Lower leg skin (tissue), 4 donors: ENCODE measurements around the gene MCOLN1. TPM values are rescaled to one million over a fixed set of nuclear protein-coding genes. Genes with fewer than 3 reads are reported as not detected.

Experiments
- DNase-seq, 2 donors: peaks; one replicate each; pipeline ENCODE4 v3.0.0-alpha.2; 2019; ENCODE audit warnings: low spot score in 2 of 2
- H3K4me3 ChIP-seq: fragments of 200-600 bp; sonication (generic); 2 replicates; pipeline ENCODE4 v1.5.1; 2017; ENCODE audit warnings: mild to moderate bottlenecking, low read depth; ENCODE audit not compliant: poor library complexity, severe bottlenecking
- POLR2A ChIP-seq, 2 donors: fragments of 450-650 bp; IDR thresholded peaks; one replicate each; pipeline ENCODE4 v1.6.1; 2016 to 2017; ENCODE audit warnings: antibody characterized with exemption in 2 of 2, mild to moderate bottlenecking in 1 of 2, moderate library complexity in 1 of 2
- WGBS, 2 donors: methylation state at CpG; one replicate each; pipeline ENCODE4 v1.1.5; 2018; 5-methylcytosine and 5-hydroxymethylcytosine counted together
- intact Hi-C: fragments of 100-400 bp; cut with DNase I; formaldehyde crosslinking; loops from one replicate; pipeline ENCODE4 v1.15.0; 2023; ENCODE audit warnings: low total_unique reads
- total RNA-seq, 4 donors: library from RNA; depleted of rRNA; stranded (reverse); fragments of >200 nt; gene quantifications; one replicate each; pipeline ENCODE4 v1.1.0, GENCODE V29; 2016
- TF ChIP-seq, protein P1 (sequence below), 3 donors: fragments of 450-650 bp; IDR thresholded peaks; one replicate each; pipeline ENCODE4 v1.5.1; 2016; ENCODE audit warnings: antibody characterized with exemption in 3 of 3, mild to moderate bottlenecking in 3 of 3, moderate library complexity in 2 of 3

Gene MCOLN1
- total RNA-seq, 4 donors from 2014 or later: 15.2 to 37.7 (median 28.6) TPM

DNA sequence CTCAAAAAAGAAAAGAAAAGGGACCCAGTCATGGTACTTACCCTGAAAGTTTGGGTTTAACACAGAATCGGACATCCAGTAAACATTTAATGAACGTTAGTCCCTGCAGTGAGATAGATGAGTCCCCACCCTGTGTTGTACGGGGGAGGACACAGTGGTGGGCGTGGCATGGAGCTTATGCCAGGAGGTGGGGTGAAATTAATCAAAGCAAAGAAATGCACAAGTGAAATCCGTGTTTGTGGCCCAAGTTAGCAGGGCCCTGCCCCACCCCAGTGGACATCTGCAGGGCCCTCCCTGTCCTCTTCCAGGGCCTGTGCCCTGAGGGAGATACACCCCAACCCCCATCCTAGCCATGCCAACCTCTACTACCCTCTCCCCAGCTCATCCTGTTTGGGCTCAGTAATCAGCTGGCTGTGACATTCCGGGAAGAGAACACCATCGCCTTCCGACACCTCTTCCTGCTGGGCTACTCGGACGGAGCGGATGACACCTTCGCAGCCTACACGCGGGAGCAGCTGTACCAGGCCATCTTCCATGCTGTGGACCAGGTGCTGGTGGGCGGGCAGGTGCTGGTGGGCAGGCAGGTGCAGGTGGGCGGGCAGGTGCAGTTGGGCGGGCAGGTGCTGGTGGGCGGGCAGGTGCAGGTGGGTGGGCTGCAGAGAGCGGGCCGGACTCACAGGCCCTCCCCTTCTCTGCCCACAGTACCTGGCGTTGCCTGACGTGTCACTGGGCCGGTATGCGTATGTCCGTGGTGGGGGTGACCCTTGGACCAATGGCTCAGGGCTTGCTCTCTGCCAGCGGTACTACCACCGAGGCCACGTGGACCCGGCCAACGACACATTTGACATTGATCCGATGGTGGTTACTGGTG lies 3.9 kb downstream of the MCOLN1 start:
- DNase-seq: peak in 1 of 2 donors; percentile 81
- no peak overlapping the region for H3K4me3 ChIP-seq
- no peak for TF ChIP-seq POLR2A (IDR thresholded peaks at IDR 0.05)
- TF ChIP-seq, protein P1, sequence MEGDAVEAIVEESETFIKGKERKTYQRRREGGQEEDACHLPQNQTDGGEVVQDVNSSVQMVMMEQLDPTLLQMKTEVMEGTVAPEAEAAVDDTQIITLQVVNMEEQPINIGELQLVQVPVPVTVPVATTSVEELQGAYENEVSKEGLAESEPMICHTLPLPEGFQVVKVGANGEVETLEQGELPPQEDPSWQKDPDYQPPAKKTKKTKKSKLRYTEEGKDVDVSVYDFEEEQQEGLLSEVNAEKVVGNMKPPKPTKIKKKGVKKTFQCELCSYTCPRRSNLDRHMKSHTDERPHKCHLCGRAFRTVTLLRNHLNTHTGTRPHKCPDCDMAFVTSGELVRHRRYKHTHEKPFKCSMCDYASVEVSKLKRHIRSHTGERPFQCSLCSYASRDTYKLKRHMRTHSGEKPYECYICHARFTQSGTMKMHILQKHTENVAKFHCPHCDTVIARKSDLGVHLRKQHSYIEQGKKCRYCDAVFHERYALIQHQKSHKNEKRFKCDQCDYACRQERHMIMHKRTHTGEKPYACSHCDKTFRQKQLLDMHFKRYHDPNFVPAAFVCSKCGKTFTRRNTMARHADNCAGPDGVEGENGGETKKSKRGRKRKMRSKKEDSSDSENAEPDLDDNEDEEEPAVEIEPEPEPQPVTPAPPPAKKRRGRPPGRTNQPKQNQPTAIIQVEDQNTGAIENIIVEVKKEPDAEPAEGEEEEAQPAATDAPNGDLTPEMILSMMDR (IDR thresholded peaks at IDR 0.05): no peak
- 81 to 86% methylated on average over 25 to 31 of the region's 31 CpGs for WGBS, 2 donors
- intact Hi-C loops: no loop called here

DNA sequence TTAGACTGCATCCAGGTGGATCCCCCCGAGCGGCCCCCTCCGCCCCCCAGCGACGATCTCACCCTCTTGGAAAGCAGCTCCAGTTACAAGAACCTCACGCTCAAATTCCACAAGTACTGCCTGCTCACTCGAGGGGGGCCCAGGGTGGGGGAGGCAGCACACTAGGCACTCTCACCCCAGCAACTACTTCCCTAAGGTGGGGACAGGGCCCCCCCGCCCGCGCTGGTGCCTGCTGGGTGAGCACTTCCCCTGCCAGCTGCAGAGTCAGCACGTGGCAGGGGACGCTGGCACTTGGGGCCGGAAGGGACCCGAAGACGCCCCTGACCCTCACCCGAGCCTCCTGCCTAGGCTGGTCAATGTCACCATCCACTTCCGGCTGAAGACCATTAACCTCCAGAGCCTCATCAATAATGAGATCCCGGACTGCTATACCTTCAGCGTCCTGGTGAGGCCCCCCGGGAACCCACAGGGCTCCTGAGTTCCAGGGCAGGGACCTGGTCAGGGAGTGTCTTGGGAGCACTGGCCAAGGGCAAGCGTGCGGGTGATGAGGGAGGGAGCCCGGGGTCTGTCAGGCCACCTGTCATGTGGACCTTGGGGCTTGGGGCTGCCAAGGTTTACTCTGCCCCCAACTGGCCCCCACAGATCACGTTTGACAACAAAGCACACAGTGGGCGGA lies 5.2 kb downstream of the MCOLN1 start:
- intact Hi-C loops: no loop called here
- peak; percentile 32 to 88 for DNase-seq
- no peak overlapping the region for H3K4me3 ChIP-seq
- WGBS, 2 donors: 77 to 80% methylated on average over 25 of the region's 25 CpGs
- TF ChIP-seq POLR2A (IDR thresholded peaks at IDR 0.05): no peak
- TF ChIP-seq, protein P1 (IDR thresholded peaks at IDR 0.05): no peak

DNA sequence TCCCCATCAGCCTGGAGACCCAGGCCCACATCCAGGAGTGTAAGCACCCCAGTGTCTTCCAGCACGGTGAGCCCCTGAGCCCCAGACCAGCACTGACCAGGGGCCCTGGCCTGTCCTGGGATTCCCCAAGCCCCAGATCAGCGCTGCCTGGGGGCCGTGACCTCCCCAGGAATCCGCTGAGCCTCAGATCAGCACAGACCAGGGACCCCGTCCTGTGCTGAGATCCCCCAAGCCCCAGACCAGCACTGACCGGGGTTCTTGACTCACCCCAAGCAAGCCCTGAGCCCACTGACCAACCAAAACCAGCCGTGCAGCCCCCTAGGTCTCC lies 5.7 kb downstream of the MCOLN1 start:
- intact Hi-C loops: no loop called here
- DNase-seq: no peak

DNA sequence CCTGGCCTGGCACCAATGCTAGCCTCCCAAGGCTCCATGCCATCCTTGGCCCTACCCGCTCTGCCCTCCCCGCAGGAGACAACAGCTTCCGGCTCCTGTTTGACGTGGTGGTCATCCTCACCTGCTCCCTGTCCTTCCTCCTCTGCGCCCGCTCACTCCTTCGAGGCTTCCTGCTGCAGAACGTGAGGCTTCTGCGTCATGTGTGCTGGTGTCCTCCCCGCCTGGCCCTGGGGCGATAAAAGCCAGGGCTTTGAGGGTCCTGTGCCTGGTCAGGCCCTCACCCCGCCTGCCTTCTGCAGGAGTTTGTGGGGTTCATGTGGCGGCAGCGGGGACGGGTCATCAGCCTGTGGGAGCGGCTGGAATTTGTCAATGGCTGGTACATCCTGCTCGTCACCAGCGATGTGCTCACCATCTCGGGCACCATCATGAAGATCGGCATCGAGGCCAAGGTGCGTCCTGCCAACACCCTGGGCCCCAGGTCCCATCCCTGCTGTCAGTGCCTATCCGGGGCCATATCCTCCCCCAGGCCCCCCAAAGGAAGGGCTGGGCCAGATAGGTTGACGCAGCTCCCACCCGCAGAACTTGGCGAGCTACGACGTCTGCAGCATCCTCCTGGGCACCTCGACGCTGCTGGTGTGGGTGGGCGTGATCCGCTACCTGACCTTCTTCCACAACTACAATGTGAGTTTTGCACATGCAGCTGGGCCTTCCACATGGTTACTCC lies 6.3 kb downstream of the MCOLN1 start:
- TF ChIP-seq, protein P1 (IDR thresholded peaks at IDR 0.05): no peak
- no peak for TF ChIP-seq POLR2A (IDR thresholded peaks at IDR 0.05)
- H3K4me3 ChIP-seq: no peak overlapping the region
- DNase-seq: peak in 1 of 2 donors; percentile 81
- intact Hi-C loops: no loop called here
- 89 to 93% methylated on average over 32 of the region's 32 CpGs for WGBS, 2 donors

More for the DNA sequence above, 5.7 kb downstream of the MCOLN1 start:
- TF ChIP-seq, protein P1 (IDR thresholded peaks at IDR 0.05): no peak
- no peak for TF ChIP-seq POLR2A (IDR thresholded peaks at IDR 0.05)
- 91 to 94% methylated on average over 5 to 7 of the region's 7 CpGs for WGBS, 2 donors
- H3K4me3 ChIP-seq: no peak overlapping the region

DNA sequence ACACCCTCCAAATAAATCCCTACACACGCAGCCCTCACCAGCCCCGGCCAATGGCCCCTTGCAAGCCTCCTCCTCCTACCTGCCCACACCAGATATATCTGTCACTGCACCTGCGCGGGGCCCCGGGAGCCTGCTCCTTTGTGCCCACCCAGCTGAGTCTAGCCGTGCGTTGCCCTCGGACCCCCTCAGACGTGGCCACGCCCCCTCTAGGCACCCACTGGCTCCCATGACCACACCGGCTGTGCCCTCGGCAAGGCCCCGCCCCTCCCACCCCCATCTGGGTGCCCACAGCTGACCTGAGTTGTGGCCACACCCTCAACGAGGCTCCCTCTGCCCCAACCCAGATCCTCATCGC lies 6.8 kb downstream of the MCOLN1 start:
- H3K4me3 ChIP-seq: no peak overlapping the region
- intact Hi-C loops: no loop called here
- WGBS, 2 donors: 82 to 85% methylated on average over 12 to 15 of the region's 15 CpGs
- TF ChIP-seq, protein P1 (IDR thresholded peaks at IDR 0.05): no peak
- no peak for TF ChIP-seq POLR2A (IDR thresholded peaks at IDR 0.05)
- peak in 1 of 2 donors; percentile 83 for DNase-seq
